Cerebellar nuclear complex (tissue), 1 donor: Measurements from ENCODE around the gene CYB5RL.
"Not testable (repeated sequence)": the region's sequence is repeated elsewhere in the genome, so short reads cannot be mapped to it uniquely, and the experiment has no call there.

Experiments
- DNase-seq, 2 experiments: peaks; one replicate each; lab custom pipeline; 2025; lab: John Stamatoyannopoulos, UW

Gene CYB5RL

GRCh38 chr1:54225986-54226559, 26.2 kb upstream of the CYB5RL start:
- no peak for DNase-seq

DNA sequence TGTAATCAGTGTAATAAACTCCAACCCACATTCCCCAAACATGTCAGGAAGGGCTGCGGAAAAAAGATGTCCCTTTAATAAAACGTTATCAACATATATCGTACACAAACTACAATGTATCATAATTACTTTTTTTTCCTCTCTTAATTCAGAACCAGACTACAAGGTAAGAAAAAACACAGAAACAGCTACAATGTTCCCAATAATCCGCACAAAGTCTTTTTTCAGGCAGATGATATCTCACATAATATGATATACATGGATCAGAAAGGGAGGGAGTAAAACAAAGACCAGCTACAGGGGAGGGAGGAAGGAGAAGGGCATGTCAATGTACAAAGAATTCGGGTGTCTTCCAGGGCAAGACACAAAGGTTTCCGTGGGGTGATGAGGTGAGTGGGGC, 25.5 kb upstream of the CYB5RL start:
- no peak for DNase-seq

DNA sequence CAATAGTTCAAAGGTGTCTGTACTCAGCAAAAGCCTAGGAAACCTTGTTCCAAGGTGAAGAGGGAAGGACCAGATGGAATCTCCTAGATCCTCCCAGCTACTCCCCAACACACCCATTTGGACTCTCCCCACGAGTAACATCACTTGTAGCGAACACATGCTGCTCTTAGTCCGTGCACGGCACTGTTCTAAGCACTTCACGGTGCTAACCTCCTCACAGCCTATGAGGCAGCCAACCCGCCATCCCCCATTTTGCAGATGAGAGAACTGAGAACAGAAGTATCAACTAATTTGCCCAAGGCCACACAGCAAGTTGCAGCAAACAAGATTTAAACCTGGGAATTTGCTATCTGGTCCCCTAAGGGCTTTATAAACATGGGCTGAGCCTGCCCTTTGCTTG, 24.4 kb upstream of the CYB5RL start:
- no peak for DNase-seq

- no peak for DNase-seq
Measured at GRCh38 chr1:54223441-54224202, 23.8 kb upstream of the CYB5RL start.

DNA sequence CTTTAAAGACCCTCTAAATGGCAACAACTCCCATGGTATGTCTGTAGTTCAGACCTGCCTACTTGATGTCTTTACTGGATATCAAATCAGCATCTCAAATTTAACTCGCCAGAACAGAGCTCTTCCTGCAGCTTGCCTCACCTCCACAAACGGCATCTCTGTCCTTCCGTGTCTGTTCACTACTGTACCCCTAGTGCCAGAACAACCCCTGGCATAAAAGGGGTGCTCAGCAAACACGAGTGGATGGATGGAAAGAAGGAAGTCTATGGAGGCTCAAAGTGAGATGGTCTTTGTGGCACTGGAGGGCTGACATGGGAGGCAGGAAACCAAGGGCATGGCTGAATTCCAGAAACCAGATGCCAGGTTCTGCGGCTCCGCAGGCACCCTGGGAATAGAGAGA, 22.9 kb upstream of the CYB5RL start:
- no peak for DNase-seq

- DNase-seq = no peak
Measured at GRCh38 chr1:54221867-54222484, 22.1 kb upstream of the CYB5RL start.

GRCh38 chr1:54221113-54221834, 21.4 kb upstream of the CYB5RL start:
- DNase-seq = no peak

GRCh38 chr1:54220004-54220811, 20.4 kb upstream of the CYB5RL start:
- no peak for DNase-seq

DNA sequence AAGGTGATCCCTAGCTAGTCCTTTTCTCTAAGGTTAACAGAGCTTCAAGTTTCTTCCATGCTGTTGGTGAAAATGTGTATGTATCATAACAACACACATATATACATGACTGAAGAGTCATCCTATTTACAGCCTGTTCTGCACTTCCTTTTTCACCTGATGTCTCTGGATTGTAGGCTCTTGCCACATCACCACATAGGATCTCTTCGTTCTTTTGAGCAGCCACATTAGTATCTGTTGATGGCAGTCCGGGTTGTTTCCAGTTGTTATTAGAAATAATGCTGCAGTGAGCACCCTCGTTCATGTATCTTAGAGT, 19.8 kb upstream of the CYB5RL start:
- no peak for DNase-seq

GRCh38 chr1:54218883-54219687, 19.3 kb upstream of the CYB5RL start:
- DNase-seq = no peak

- no peak for DNase-seq
Measured at GRCh38 chr1:54215523-54215922, 15.7 kb upstream of the CYB5RL start.

DNA sequence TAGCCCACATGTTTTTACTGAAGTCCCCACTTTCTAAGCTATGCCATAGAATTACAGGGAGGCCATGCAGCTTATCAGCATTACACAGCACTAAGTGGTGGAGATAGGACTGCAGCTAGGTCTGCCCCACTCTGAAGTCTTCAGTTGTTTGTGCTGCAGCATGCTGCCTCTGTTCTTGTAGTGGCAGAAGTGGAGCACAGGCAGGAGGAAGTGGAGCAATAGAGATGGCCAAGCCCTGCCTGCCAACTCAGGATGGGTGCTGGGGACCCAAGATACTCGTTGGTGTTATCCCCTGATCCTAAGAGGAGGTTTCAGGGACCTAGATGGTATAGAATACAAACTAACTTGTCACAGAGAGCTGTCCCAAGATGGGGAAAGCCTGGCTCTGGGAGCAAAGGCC, 13.0 kb upstream of the CYB5RL start:
- DNase-seq = no peak

DNA sequence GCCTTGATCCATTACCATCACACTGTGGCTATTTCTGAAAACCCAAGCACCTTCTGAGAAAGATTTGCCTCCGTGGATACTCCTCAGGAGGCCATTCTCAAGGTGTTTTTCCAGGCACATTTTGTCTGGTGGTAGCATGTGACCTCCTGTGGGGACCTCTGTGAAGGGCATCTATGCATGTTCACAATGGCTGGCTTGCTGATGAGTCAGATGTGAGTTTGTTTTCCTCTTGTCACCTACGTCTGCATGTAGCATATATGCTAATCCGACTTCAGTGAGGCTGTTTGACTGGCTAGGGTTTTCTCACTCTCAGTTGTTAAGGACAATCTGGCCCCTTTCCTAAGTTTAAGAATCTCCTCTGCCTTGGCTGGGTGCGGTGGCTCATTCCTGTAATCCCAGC, 8.1 kb upstream of the CYB5RL start:
- DNase-seq = not testable (repeated sequence)

GRCh38 chr1:54207287-54207686, 7.5 kb upstream of the CYB5RL start:
- DNase-seq = no peak

DNA sequence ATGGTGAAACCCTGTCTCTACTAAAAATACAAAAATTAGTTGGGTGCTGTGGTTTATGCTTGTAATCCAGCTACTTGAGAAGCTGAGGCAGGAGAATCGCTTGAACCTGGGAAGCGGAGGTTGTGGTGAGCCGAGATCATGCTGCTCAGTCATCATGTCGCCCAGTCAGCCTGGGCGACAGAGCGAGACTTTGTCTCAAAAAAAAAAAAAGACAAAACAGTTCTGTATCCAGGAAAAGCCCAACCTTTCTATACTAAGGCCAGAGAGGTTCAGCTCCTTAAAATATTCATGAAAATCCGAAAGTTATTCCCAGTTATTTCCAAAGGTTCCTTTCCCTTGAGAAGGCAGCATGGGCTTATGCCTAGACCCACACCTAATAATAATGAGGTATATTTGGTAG, 4.4 kb upstream of the CYB5RL start:
- DNase-seq = no peak

DNA sequence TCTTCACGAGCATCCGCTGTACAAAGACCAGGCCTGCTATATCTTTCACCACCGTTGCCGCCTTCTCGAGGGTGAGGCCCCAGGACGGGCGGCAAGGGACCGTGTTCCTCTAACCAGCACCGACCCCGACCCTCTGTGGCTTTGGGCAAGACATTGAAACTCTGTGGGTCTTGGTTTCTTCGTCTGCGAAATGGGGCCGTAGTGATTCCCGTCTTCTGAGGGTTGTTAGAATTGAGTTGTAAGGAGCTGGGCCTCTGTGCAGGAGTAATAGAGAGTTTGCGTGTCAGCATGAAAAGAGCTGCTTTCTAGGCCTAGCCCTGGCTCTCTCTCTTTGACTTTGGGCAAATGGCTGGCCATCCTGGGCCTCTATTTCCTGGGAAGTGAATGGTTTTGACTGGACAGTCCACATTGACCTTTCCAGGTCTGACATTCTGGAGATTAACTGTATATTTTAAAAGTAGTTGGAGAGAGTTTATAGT, 728 bp upstream of the CYB5RL start:
- DNase-seq = no peak

GRCh38 chr1:54199151-54199764, 572 bp downstream of the CYB5RL start:
- DNase-seq = peak in 1 of 2 experiments; percentile 21

DNA sequence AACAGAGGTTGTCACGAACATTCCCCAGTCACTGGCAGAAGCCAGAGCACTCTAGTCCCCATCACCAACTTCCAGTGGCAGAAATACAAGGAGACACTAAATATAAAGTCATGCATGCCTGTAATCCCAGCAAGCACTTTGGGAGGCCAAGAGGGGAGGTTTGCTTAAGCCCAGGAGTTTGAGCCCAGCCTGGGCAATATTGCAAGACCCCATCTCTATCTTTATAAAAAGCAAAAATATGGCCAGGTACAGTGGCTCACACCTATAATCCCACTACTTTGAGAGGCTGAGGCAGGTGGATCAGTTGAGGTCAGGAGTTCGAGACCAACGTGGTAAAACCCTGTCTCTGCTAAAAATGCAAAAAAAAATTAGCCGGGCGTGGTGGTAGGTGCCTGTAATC, 6.4 kb downstream of the CYB5RL start:
- no peak for DNase-seq

- no peak for DNase-seq
Measured at GRCh38 chr1:54191525-54191924, 8.3 kb downstream of the CYB5RL start.

- no peak for DNase-seq
Measured at GRCh38 chr1:54190526-54190925, 9.3 kb downstream of the CYB5RL start.

GRCh38 chr1:54188291-54188690, 11.5 kb downstream of the CYB5RL start:
- no peak for DNase-seq
